ENCODE results near the gene PROKR1. TPM values are rescaled to one million over a fixed set of nuclear protein-coding genes. Genes with fewer than 3 reads are reported as not detected.

The PROKR1 gene
- total and polyA plus RNA-seq, 2 donors (not counting 1 experiment from before 2014, with no cell fraction given): 0.01 TPM; not detected in 1

- DNase-seq (no peak), ATAC-seq (ENCODE audit: low read depth) (no peak)
- H3K27me3 ChIP-seq (replicated peaks in 1 of 4; ENCODE audit: control extremely low read depth in 1 of 4, control insufficient read depth in 3 of 4, insufficient read depth in 4 of 4, low read length in 3 of 4): no peaks in the 10 kb centered on the region
- no peaks in the 10 kb centered on the region for H3K79me2 ChIP-seq (ENCODE audit: control insufficient read depth, insufficient read depth, low read length)
- ChIA-PET CTCF (interaction anchor here (1.2 to 1.3 kb wide), 2 partner anchors 10 to 226 kb away, joined by 5 to 6 read pairs; no protein-coding TSS in a partner anchor), POLR2A (no interaction called here)
- H3K4me1 ChIP-seq (ENCODE audit: control insufficient read depth in 2 of 2, insufficient read depth in 2 of 2, low read length in 2 of 2): no peaks in the 10 kb centered on the region
- H3K9me3 Mint-ChIP-seq (ENCODE audit: insufficient read depth): no peaks in the 10 kb centered on the region
- H3K4me2 ChIP-seq (replicated peaks; ENCODE audit: low read depth, low read length, poor library complexity, severe bottlenecking): no peak overlapping the region
- no peak overlapping the region for H3K27ac ChIP-seq (ENCODE audit: low read length in 2 of 2)
- no peaks in the 10 kb centered on the region for H3K36me3 ChIP-seq (replicated peaks in 1 of 2; ENCODE audit: control extremely low read depth in 1 of 2, control insufficient read depth in 1 of 2, extremely low read depth in 1 of 2, insufficient read depth in 2 of 2, low read length in 1 of 2)
- H3K9me3 ChIP-seq (ENCODE audit: control extremely low read depth in 1 of 3, control insufficient read depth in 2 of 3, insufficient read depth in 1 of 3, low read length in 2 of 3): peaks cover 0 to 3% (median 0%) of the 10 kb centered on the region in 3 donors
- no peak overlapping the region for H3K27ac Mint-ChIP-seq
- no peaks in the 10 kb centered on the region for H3K27me3 Mint-ChIP-seq
- no peaks in the 10 kb centered on the region for H3K4me1 Mint-ChIP-seq
- H3K4me3 Mint-ChIP-seq: no peak overlapping the region
- H4K20me1 ChIP-seq (ENCODE audit: control insufficient read depth, insufficient read depth, low read length, poor library complexity, severe bottlenecking): no peaks in the 10 kb centered on the region
- 100% methylated on average over 2 of the region's 4 CpGs for WGBS (ENCODE audit: insufficient coverage)
- no peak for TF ChIP-seq CTCF (IDR thresholded peaks at IDR 0.05)
- no peak for TF ChIP-seq EZH2 (IDR thresholded peaks at IDR 0.05; ENCODE audit: borderline replicate concordance, insufficient read depth, low read depth, low read length, poor library complexity, severe bottlenecking)
- no peak overlapping the region for H3K4me3 ChIP-seq (ENCODE audit: control extremely low read depth in 1 of 5, extremely low read depth in 1 of 5, insufficient read depth in 1 of 5, low read depth in 2 of 5, low read length in 4 of 5)
- no peak overlapping the region for H3K9ac ChIP-seq (ENCODE audit: low read length)
- no peak overlapping the region for H2AFZ ChIP-seq (ENCODE audit: insufficient read depth, low read depth, low read length, poor library complexity, severe bottlenecking)
- intact Hi-C loops (cut with micrococcal nuclease): no loop called here
Observed at GRCh38 chr2:68698567-68699377, 55.4 kb downstream of the PROKR1 start.

GRCh38 chr2:68700560-68700959 lies 57.2 kb downstream of the PROKR1 start:
- H3K27ac ChIP-seq (ENCODE audit: low read length in 2 of 2): no peak overlapping the region
- H2AFZ ChIP-seq (ENCODE audit: insufficient read depth, low read depth, low read length, poor library complexity, severe bottlenecking): no peak overlapping the region
- ChIA-PET CTCF (interaction anchor here (1.3 to 2.1 kb wide), 2 partner anchors 8 to 225 kb away, joined by 5 to 6 read pairs; no protein-coding TSS in a partner anchor), POLR2A (no interaction called here)
- no peaks in the 10 kb centered on the region for H3K36me3 ChIP-seq (replicated peaks in 1 of 2; ENCODE audit: control extremely low read depth in 1 of 2, control insufficient read depth in 1 of 2, extremely low read depth in 1 of 2, insufficient read depth in 2 of 2, low read length in 1 of 2)
- Mint-ChIP-seq H3K27ac (no peak overlapping the region), H3K4me1 (no peaks in the 10 kb centered on the region), H3K9me3 (ENCODE audit: insufficient read depth) (no peaks in the 10 kb centered on the region), H3K4me3 (no peak overlapping the region), H3K27me3 (no peaks in the 10 kb centered on the region)
- DNase-seq (no peak), ATAC-seq (ENCODE audit: low read depth) (no peak)
- no CpG with 5 or more reads among the region's 2 CpGs for WGBS (ENCODE audit: insufficient coverage)
- H4K20me1 ChIP-seq (ENCODE audit: control insufficient read depth, insufficient read depth, low read length, poor library complexity, severe bottlenecking): no peaks in the 10 kb centered on the region
- TF ChIP-seq CTCF (IDR thresholded peaks at IDR 0.05): no peak
- no peak for TF ChIP-seq EZH2 (IDR thresholded peaks at IDR 0.05; ENCODE audit: borderline replicate concordance, insufficient read depth, low read depth, low read length, poor library complexity, severe bottlenecking)
- no peak overlapping the region for H3K4me3 ChIP-seq (ENCODE audit: control extremely low read depth in 1 of 5, extremely low read depth in 1 of 5, insufficient read depth in 1 of 5, low read depth in 2 of 5, low read length in 4 of 5)
- no peaks in the 10 kb centered on the region for H3K79me2 ChIP-seq (ENCODE audit: control insufficient read depth, insufficient read depth, low read length)
- H3K9ac ChIP-seq (ENCODE audit: low read length): no peak overlapping the region
- H3K4me2 ChIP-seq (replicated peaks; ENCODE audit: low read depth, low read length, poor library complexity, severe bottlenecking): no peak overlapping the region
- intact Hi-C loops (cut with micrococcal nuclease): no loop called here
- H3K27me3 ChIP-seq (replicated peaks in 1 of 4; ENCODE audit: control extremely low read depth in 1 of 4, control insufficient read depth in 3 of 4, insufficient read depth in 4 of 4, low read length in 3 of 4): no peaks in the 10 kb centered on the region
- peaks cover 0 to 3% (median 0%) of the 10 kb centered on the region in 3 donors for H3K9me3 ChIP-seq (ENCODE audit: control extremely low read depth in 1 of 3, control insufficient read depth in 2 of 3, insufficient read depth in 1 of 3, low read length in 2 of 3)
- H3K4me1 ChIP-seq (ENCODE audit: control insufficient read depth in 2 of 2, insufficient read depth in 2 of 2, low read length in 2 of 2): no peaks in the 10 kb centered on the region

Data from B cell (primary cell).